ENCODE measurements around the gene ELF2. TPM values are rescaled to one million over a fixed set of nuclear protein-coding genes. Genes with fewer than 3 reads are reported as not detected.
"Not testable (repeated sequence)": the region's sequence is repeated elsewhere in the genome, so short reads cannot be mapped to it uniquely, and the experiment has no call there.

ELF2 gene
- polyA plus RNA-seq, 1 experiment, result 40.4 TPM

DNA sequence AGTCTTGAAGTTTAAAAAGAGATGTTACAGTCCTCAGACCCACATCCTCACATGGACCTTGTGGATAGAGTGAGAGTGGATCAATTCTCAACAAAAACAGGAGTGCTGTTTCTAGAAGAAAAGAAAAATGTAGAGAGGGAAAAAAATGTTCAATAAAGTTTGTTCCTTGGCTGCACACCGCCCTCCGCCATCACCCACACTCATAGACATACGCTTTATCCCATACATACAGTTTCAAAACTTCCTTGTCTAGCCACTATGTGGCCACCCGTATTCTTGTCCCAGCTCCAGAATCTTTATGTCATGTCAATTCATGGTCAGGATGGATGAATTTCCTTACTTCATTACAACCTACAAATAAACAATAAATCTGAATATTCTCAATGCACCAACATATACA, 23.5 kb upstream of the ELF2 start:
- Histone ChIP-seq H3K9me3 (ENCODE audit: control insufficient read depth, insufficient read depth, low read length) (no peaks in the 10 kb centered on the region), H3K27ac (ENCODE audit: low read depth, low read length) (no peak overlapping the region), H3K27me3 (ENCODE audit: control insufficient read depth, insufficient read depth, low read length) (no peaks in the 10 kb centered on the region), H3K4me3 (ENCODE audit: low read depth, low read length) (no peak overlapping the region)
- ChIA-PET POLR2A (interaction anchor here (0.7 kb wide), 1 partner anchor 156 kb away, joined by 5 read pairs; no protein-coding TSS in a partner anchor), CTCF (interaction anchor here (0.6 kb wide), 1 partner anchor 27 kb away, joined by 3 read pairs; no protein-coding TSS in a partner anchor)
- TF ChIP-seq, protein P1, sequence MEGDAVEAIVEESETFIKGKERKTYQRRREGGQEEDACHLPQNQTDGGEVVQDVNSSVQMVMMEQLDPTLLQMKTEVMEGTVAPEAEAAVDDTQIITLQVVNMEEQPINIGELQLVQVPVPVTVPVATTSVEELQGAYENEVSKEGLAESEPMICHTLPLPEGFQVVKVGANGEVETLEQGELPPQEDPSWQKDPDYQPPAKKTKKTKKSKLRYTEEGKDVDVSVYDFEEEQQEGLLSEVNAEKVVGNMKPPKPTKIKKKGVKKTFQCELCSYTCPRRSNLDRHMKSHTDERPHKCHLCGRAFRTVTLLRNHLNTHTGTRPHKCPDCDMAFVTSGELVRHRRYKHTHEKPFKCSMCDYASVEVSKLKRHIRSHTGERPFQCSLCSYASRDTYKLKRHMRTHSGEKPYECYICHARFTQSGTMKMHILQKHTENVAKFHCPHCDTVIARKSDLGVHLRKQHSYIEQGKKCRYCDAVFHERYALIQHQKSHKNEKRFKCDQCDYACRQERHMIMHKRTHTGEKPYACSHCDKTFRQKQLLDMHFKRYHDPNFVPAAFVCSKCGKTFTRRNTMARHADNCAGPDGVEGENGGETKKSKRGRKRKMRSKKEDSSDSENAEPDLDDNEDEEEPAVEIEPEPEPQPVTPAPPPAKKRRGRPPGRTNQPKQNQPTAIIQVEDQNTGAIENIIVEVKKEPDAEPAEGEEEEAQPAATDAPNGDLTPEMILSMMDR (IDR thresholded peaks at IDR 0.05; ENCODE audit: low read depth, low read length), result no peak
- no peak for DNase-seq (ENCODE audit: low read depth, low spot score)

DNA sequence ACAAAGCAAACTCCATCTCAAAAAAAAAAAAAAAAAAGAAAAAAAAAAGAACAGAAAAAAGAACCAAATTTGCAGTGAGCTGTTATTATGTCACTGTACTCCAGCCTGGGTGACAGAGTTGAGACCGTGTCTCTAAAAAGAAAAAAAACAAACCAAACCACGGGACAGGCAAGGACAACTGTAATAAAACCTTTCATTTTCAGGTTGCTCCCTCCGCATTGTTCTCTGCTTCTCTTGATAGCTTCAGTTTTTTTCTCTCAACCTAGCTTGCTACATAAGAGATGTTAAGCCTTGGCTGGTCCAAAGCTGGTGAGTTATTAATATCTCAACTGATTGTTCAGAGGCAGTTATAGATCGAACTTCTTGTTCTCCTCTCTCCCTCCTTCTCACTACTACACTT, 23.1 kb upstream of the ELF2 start:
- TF ChIP-seq, protein P1 (IDR thresholded peaks at IDR 0.05; ENCODE audit: low read depth, low read length), result no peak
- ChIA-PET CTCF (interaction anchor here (0.6 kb wide), 1 partner anchor 27 kb away, joined by 3 read pairs; no protein-coding TSS in a partner anchor), POLR2A (interaction anchor here (0.7 kb wide), 1 partner anchor 155 kb away, joined by 5 read pairs; no protein-coding TSS in a partner anchor)
- Histone ChIP-seq H3K4me3 (ENCODE audit: low read depth, low read length) (no peak overlapping the region), H3K27ac (ENCODE audit: low read depth, low read length) (no peak overlapping the region), H3K27me3 (ENCODE audit: control insufficient read depth, insufficient read depth, low read length) (no peaks in the 10 kb centered on the region), H3K9me3 (ENCODE audit: control insufficient read depth, insufficient read depth, low read length) (no peaks in the 10 kb centered on the region)
- DNase-seq (ENCODE audit: low read depth, low spot score), result no peak

DNA sequence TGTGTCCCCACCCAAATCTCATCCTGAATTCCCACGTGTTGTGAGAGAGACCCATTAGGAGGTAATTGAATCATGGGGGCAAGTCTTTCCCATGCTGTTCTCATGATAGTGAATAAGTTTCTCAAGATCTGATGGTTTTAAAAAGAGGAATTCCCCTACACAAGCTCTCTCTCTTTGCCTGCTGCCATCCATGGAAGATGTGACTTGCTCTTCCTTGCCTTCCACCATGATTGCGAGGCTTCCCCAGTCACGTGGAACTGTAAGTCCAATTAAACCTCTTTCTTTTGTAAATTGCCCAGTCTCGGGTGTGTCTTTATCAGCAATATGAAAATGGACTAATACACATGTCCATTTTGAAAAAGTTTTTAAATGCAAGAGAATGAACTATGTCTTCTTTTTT, 20.2 kb upstream of the ELF2 start:
- DNase-seq (ENCODE audit: low read depth, low spot score); POLR2A ChIA-PET; H3K27me3 ChIP-seq (ENCODE audit: control insufficient read depth, insufficient read depth, low read length); H3K27ac ChIP-seq (ENCODE audit: low read depth, low read length); H3K4me3 ChIP-seq (ENCODE audit: low read depth, low read length); H3K9me3 ChIP-seq (ENCODE audit: control insufficient read depth, insufficient read depth, low read length): not testable (repeated sequence)
- CTCF ChIA-PET, result interaction anchor here (1.2 kb wide), 1 partner anchor 98 kb away, joined by 3 read pairs; no protein-coding TSS in a partner anchor

DNA sequence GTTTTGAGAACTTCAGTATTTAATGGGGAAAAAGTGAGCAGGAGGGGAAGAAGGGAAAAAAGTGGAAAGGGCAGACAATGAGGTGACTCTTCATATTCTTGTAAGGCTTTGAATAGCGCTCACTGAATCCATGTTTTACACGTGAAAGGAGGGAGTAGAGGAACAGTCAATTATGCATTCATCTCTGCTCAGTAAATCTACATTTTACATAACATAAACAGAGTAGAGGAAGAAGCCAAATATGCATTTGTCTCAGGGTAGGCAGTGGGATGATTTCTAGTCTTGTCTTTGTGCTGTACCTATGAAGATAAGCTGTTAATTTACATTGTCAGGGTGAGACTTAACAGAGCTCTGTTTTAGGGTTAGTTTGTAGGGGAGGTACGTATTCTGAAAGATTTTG, 19.4 kb upstream of the ELF2 start:
- no peak for DNase-seq (ENCODE audit: low read depth, low spot score)
- H3K9me3 ChIP-seq (ENCODE audit: control insufficient read depth, insufficient read depth, low read length), result no peaks in the 10 kb centered on the region
- H3K4me3 ChIP-seq (ENCODE audit: low read depth, low read length), result no peak overlapping the region
- CTCF ChIA-PET, result interaction anchor here (1.2 kb wide), 1 partner anchor 99 kb away, joined by 3 read pairs; no protein-coding TSS in a partner anchor
- POLR2A ChIA-PET, result no interaction called here
- TF ChIP-seq, protein P1 (IDR thresholded peaks at IDR 0.05; ENCODE audit: low read depth, low read length), result no peak
- no peaks in the 10 kb centered on the region for H3K27me3 ChIP-seq (ENCODE audit: control insufficient read depth, insufficient read depth, low read length)
- H3K27ac ChIP-seq (ENCODE audit: low read depth, low read length), result no peak overlapping the region

GRCh38 chr4:139191373-139191772, 14.4 kb upstream of the ELF2 start:
- no peaks in the 10 kb centered on the region for H3K27me3 ChIP-seq (ENCODE audit: control insufficient read depth, insufficient read depth, low read length)
- H3K27ac ChIP-seq (ENCODE audit: low read depth, low read length), result no peak overlapping the region
- H3K4me3 ChIP-seq (ENCODE audit: low read depth, low read length), result no peak overlapping the region
- DNase-seq (ENCODE audit: low read depth, low spot score), result no peak
- CTCF ChIA-PET, result interaction anchor here (0.5 to 1.5 kb wide), 3 partner anchors 90 to 159 kb away, joined by 4 to 9 read pairs (median 4); no protein-coding TSS in a partner anchor
- TF ChIP-seq, protein P1 (IDR thresholded peaks at IDR 0.05; ENCODE audit: low read depth, low read length), result no peak
- POLR2A ChIA-PET, result no interaction called here
- no peaks in the 10 kb centered on the region for H3K9me3 ChIP-seq (ENCODE audit: control insufficient read depth, insufficient read depth, low read length)
